Gastrocnemius medialis (tissue), 4 donors: Measurements from ENCODE around the gene ROPN1B.
"Not testable (repeated sequence)": the region's sequence is repeated elsewhere in the genome, so short reads cannot be mapped to it uniquely, and the experiment has no call there.

Experiments
- CTCF ChIP-seq, 5 experiments: fragments of 450-650 bp in 3 of 5; fragments of 200-600 bp in 2 of 5; sonication (generic) in 2 of 5; IDR thresholded peaks in 4 of 5; conservative IDR thresholded peaks in 1 of 5; 1 replicate in 4 of 5; 2 replicates in 1 of 5; pipeline ENCODE4 v1.5.1; 2016 to 2019; ENCODE audit warnings: antibody characterized with exemption in 5 of 5, mild to moderate bottlenecking in 3 of 5, moderate library complexity in 3 of 5
- POLR2A ChIP-seq, 2 donors: fragments of 450-650 bp; IDR thresholded peaks; one replicate each; pipeline ENCODE4 v1.6.1; 2017; ENCODE audit warnings: antibody characterized with exemption in 2 of 2, mild to moderate bottlenecking in 2 of 2, moderate library complexity in 2 of 2

GRCh38 chr3:125924276-125924675 lies 44.7 kb upstream of the ROPN1B start:
- TF ChIP-seq CTCF (IDR thresholded peaks at IDR 0.05 in 4 of 5, conservative IDR thresholded peaks at IDR 0.05 in 1 of 5); POLR2A (IDR thresholded peaks at IDR 0.05): not testable (repeated sequence)
